Measurements from ENCODE around the gene RRAGD.

DNA sequence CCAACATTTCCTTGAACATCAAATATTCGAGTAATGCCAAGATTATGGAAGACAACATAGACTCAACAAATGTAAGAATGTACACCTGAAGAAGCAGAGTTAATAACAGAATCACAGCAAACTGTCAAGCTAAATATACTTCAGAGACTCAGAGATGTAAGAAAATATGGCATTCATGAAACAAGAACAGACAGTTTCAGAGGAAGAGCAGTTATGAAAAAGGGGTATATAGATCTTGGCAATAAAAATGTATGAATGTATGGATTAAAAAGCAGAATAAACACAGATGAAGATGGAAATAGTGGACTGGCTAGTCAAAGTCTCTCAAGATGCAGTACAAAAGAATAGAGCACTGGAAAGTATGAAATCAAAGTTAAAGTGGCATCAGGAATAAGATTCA, 18.4 kb downstream of the RRAGD start:
- TF ChIP-seq, protein P1, sequence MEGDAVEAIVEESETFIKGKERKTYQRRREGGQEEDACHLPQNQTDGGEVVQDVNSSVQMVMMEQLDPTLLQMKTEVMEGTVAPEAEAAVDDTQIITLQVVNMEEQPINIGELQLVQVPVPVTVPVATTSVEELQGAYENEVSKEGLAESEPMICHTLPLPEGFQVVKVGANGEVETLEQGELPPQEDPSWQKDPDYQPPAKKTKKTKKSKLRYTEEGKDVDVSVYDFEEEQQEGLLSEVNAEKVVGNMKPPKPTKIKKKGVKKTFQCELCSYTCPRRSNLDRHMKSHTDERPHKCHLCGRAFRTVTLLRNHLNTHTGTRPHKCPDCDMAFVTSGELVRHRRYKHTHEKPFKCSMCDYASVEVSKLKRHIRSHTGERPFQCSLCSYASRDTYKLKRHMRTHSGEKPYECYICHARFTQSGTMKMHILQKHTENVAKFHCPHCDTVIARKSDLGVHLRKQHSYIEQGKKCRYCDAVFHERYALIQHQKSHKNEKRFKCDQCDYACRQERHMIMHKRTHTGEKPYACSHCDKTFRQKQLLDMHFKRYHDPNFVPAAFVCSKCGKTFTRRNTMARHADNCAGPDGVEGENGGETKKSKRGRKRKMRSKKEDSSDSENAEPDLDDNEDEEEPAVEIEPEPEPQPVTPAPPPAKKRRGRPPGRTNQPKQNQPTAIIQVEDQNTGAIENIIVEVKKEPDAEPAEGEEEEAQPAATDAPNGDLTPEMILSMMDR (IDR thresholded peaks at IDR 0.05; ENCODE audit: insufficient read depth, low read length, poor library complexity, severe bottlenecking) = no peak
- TF ChIP-seq EZH2phosphoT487 (conservative IDR thresholded peaks at IDR 0.05; ENCODE audit: low read length) = no peak
